K562 treated with DMSO at 1 percent for 48 hours (cell line): ENCODE results near the gene HDGFL2. TPM values are rescaled to one million over a fixed set of nuclear protein-coding genes. Genes with fewer than 3 reads are reported as not detected.

Experiments used
- total RNA-seq: library from RNA; unstranded; fragments of 300-600 nt; gene quantifications from 2 replicates; pipeline ENCODE4 v1.2.3, GENCODE V29; 2022; ENCODE audit warnings: low replicate concordance; ENCODE audit errors: extremely low read depth

The HDGFL2 gene
- 312 TPM in 1 of 2 replicates, not detected in the other for total RNA-seq

GRCh38 chr19:4472174-4472974 lies at the start of gene HDGFL2:
Gene HDGFL2, plus strand, starts transcription at chr19:4472297. Its CDS starts 54 bp downstream, at chr19:4472351.

GRCh38 chr19:4457654-4458395 lies 14.3 kb upstream of the HDGFL2 start, which contains the start of gene UBXN6:
Gene UBXN6, minus strand, starts transcription at chr19:4457794. Its CDS starts 97 bp downstream, at chr19:4457697.

GRCh38 chr19:4518345-4519171 lies 46.5 kb downstream of the HDGFL2 start, which contains the start of gene PLIN4:
Gene PLIN4, minus strand, starts transcription at chr19:4518486. Its CDS starts 214 bp downstream, at chr19:4518272.

GRCh38 chr19:4534836-4535658 lies 63.0 kb downstream of the HDGFL2 start, which contains the start of gene PLIN5:
Gene PLIN5, minus strand, starts transcription at chr19:4535224. Its CDS starts 1,150 bp downstream, at chr19:4534074.

GRCh38 chr19:4539693-4540581 lies 67.8 kb downstream of the HDGFL2 start, which contains the start of gene LRG1:
Gene LRG1, minus strand, starts transcription at chr19:4540036. Its CDS starts 23 bp downstream, at chr19:4540013.

Other genes with a start within 250 kb of the HDGFL2 start
- not detected in 2 replicates for gene EBI3, start 242.8 kb upstream of the HDGFL2 start, total RNA-seq
- not detected in 2 replicates for gene YJU2, start 225.2 kb upstream of the HDGFL2 start, total RNA-seq
- gene SHD, start 193.0 kb upstream of the HDGFL2 start, total RNA-seq, result not detected in 2 replicates
- gene TMIGD2, start 169.9 kb upstream of the HDGFL2 start, total RNA-seq, result not detected in 2 replicates
- gene FSD1, start 167.7 kb upstream of the HDGFL2 start, total RNA-seq, result not detected in 2 replicates
- not detected in 2 replicates for gene STAP2, start 133.5 kb upstream of the HDGFL2 start, total RNA-seq
- gene MPND, start 128.7 kb upstream of the HDGFL2 start, total RNA-seq, result not detected in 2 replicates
- gene SH3GL1, start 71.8 kb upstream of the HDGFL2 start, total RNA-seq, result 179 TPM in 1 of 2 replicates, not detected in the other
- gene CHAF1A, start 69.7 kb upstream of the HDGFL2 start, total RNA-seq, result not detected in 2 replicates
- gene UBXN6, start 14.5 kb upstream of the HDGFL2 start, total RNA-seq, result not detected in 2 replicates
- not detected in 2 replicates for gene PLIN4, start 46.2 kb downstream of the HDGFL2 start, total RNA-seq
- not detected in 2 replicates for gene PLIN5, start 62.9 kb downstream of the HDGFL2 start, total RNA-seq
- 123 TPM in 1 of 2 replicates, not detected in the other for gene LRG1, start 67.7 kb downstream of the HDGFL2 start, total RNA-seq
- gene SEMA6B, start 87.4 kb downstream of the HDGFL2 start, total RNA-seq, result not detected in 2 replicates
- not detected in 2 replicates for gene TNFAIP8L1, start 167.2 kb downstream of the HDGFL2 start, total RNA-seq
- 497 TPM in 1 of 2 replicates, not detected in the other for gene MYDGF, start 198.0 kb downstream of the HDGFL2 start, total RNA-seq